Aorta (tissue), 5 donors: Measurements from ENCODE around the gene ABCB4. TPM values are rescaled to one million over a fixed set of nuclear protein-coding genes. Genes with fewer than 3 reads are reported as not detected.
"Not testable (repeated sequence)": the region's sequence is repeated elsewhere in the genome, so short reads cannot be mapped to it uniquely, and the experiment has no call there.

Source experiments
- ATAC-seq: fragments of 200-7000 bp; cut with Tn5 transposase; one replicate; pipeline ENCODE4 v1.9.1; 2022; ENCODE audit warnings: moderate library complexity; ENCODE audit not compliant: low FRiP score
- DNase-seq, 2 donors: peaks; one replicate each; pipeline ENCODE4 v3.0.0-alpha.2; 2020
- H3K27ac ChIP-seq, 2 donors: one replicate each; pipeline ENCODE4 v1.5.1; 2013; ENCODE audit warnings: low read length in 2 of 2, mild to moderate bottlenecking in 2 of 2, moderate library complexity in 2 of 2, control low read depth in 1 of 2, inconsistent platforms in 1 of 2, low read depth in 1 of 2
- H3K27me3 ChIP-seq, 2 donors: one replicate each; pipeline ENCODE4 v1.6.1; 2013; ENCODE audit warnings: control low read depth in 1 of 2, low read length in 1 of 2, mild to moderate bottlenecking in 1 of 2, moderate library complexity in 1 of 2; ENCODE audit not compliant: insufficient read depth in 2 of 2, control insufficient read depth in 1 of 2
- H3K36me3 ChIP-seq, 2 donors: one replicate each; pipeline ENCODE4 v1.6.1; 2013; ENCODE audit warnings: control low read depth in 1 of 2, low read length in 1 of 2, mild to moderate bottlenecking in 1 of 2; ENCODE audit not compliant: insufficient read depth in 2 of 2, control insufficient read depth in 1 of 2
- H3K4me1 ChIP-seq, 2 donors: one replicate each; pipeline ENCODE4 v1.6.1; 2013; ENCODE audit warnings: low read length in 2 of 2, control low read depth in 1 of 2, mild to moderate bottlenecking in 1 of 2, moderate library complexity in 1 of 2; ENCODE audit not compliant: insufficient read depth in 2 of 2, control insufficient read depth in 1 of 2
- H3K4me3 ChIP-seq, 2 donors: one replicate each; pipeline ENCODE4 v1.5.1; 2013; ENCODE audit warnings: low read length in 2 of 2, control low read depth in 1 of 2, mild to moderate bottlenecking in 1 of 2
- H3K9me3 ChIP-seq: one replicate; pipeline ENCODE4 v1.6.1; 2013; ENCODE audit warnings: mild to moderate bottlenecking, low read length; ENCODE audit not compliant: control insufficient read depth
- WGBS, 2 donors: extraction: QIAGEN DNeasy Blood & Tissue Kit; methylation state at CpG; one replicate each; pipeline ENCODE4 v1.1.7; 2013; 5-methylcytosine and 5-hydroxymethylcytosine counted together
- intact Hi-C, 2 donors: fragments of 100-400 bp; cut with DNase I; formaldehyde crosslinking; loops; one replicate each; pipeline versions ENCODE4 v1.14.2 to v1.15.0; 2022
- polyA plus RNA-seq, 2 donors: library from polyadenylated mRNA; stranded (reverse); fragments of 200-250 nt; gene quantifications; one replicate each; pipeline ENCODE4 v1.2.3, GENCODE V29; 2013
- total RNA-seq, 2 donors: library from RNA; stranded (reverse); fragmentation: NEBNext Ultra II Directional; extraction: Animal tissue kit (Norgen Biotek cat#: 25700); gene quantifications; one replicate each; pipeline ENCODE4 v1.2.1, GENCODE V29; 2021
- donor health status: healthy with polysubstance abuse.
- donor health status: Bipolar disorder and iron deficiency.
- donor health status: DM: no; HTN: no; CAD: no.
- donor health status: DM: no; HTN: no; CAD: no.
- donor health status: DM: yes; HTN: yes; CAD: no.

ABCB4 gene
- total and polyA plus RNA-seq, 4 donors: 0.43 to 7.4 (median 1.9) TPM

- intact Hi-C loops: loop anchor here in 1 of 2 donors (10.0 kb wide), 1 partner anchor 127 kb away; the partner anchor contains the start of gene CROT
- H3K4me3 ChIP-seq: no peak overlapping the region
- DNase-seq (no peak), ATAC-seq (no peak)
- H3K36me3 ChIP-seq: no peaks in the 10 kb centered on the region
- no peaks in the 10 kb centered on the region for H3K9me3 ChIP-seq
- H3K4me1 ChIP-seq: no peaks in the 10 kb centered on the region
- no peak overlapping the region for H3K27ac ChIP-seq
- 61 to 82% methylated on average over 2 of the region's 2 CpGs for WGBS, 2 donors
- no peaks in the 10 kb centered on the region for H3K27me3 ChIP-seq
These were observed 4.0 kb downstream of the ABCB4 start for GRCh38 chr7:87471473-87471872.

- ATAC-seq, H3K4me3 ChIP-seq, DNase-seq, H3K4me1 ChIP-seq, H3K9me3 ChIP-seq, intact Hi-C loops, H3K27ac ChIP-seq, H3K27me3 ChIP-seq, H3K36me3 ChIP-seq: not testable (repeated sequence)
These were observed 6.3 kb downstream of the ABCB4 start for GRCh38 chr7:87469204-87469603.

- H3K4me3 ChIP-seq, H3K4me1 ChIP-seq, H3K36me3 ChIP-seq, H3K9me3 ChIP-seq, H3K27ac ChIP-seq, DNase-seq, H3K27me3 ChIP-seq, intact Hi-C loops, ATAC-seq: not testable (repeated sequence)
- WGBS, 2 donors: 86 to 87% methylated on average over 7 of the region's 7 CpGs
These were observed 10.0 kb downstream of the ABCB4 start for GRCh38 chr7:87465534-87465880.

DNA sequence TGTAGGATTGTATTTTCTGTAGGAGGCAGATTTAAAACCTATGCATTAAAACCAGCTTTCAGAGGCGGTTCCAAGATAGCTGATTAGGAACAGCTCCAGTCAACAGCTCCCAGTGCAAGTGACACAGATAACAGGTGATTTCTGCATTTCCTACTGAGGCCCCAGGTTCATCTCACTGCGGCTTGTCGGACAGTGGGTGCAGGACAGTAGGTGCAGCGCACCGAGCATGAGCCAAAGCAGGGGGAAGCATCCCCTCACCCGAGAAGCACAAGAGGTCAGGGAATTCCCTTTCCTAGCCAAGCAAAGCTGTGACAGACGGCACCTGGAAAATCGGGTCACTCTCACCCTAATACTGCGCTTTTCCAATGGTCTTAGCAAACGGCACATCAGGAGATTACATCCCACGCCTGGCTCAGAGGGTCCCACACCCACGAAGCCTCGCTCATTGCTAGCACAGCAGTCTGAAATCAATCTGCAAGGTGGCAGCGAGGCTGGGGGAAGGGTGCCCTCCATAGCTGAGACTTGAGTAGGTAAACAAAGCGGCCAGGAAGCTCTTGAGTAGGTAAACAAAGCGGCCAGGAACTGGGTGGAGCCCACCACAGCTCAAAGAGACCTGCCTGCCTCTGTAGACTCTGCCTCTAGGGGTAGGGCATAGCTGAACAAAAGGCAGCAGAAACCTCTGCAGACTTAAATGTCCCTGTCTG is 10.5 kb downstream of the ABCB4 start:
- H3K36me3 ChIP-seq, H3K4me1 ChIP-seq, H3K27me3 ChIP-seq, H3K4me3 ChIP-seq, ATAC-seq, H3K27ac ChIP-seq, DNase-seq, intact Hi-C loops, H3K9me3 ChIP-seq: not testable (repeated sequence)
- WGBS, 2 donors: 65 to 69% methylated on average over 16 of the region's 16 CpGs

- no peaks in the 10 kb centered on the region for H3K9me3 ChIP-seq
- DNase-seq: no peak
- no peak overlapping the region for H3K27ac ChIP-seq
- 73 to 77% methylated on average over 2 of the region's 2 CpGs for WGBS, 2 donors
- no peak overlapping the region for H3K4me3 ChIP-seq
- no peaks in the 10 kb centered on the region for H3K4me1 ChIP-seq
- no peaks in the 10 kb centered on the region for H3K36me3 ChIP-seq
- intact Hi-C loops: no loop called here
- no peaks in the 10 kb centered on the region for H3K27me3 ChIP-seq
- ATAC-seq: no peak
These were observed 11.5 kb downstream of the ABCB4 start for GRCh38 chr7:87463982-87464381.

GRCh38 chr7:87460444-87460843 is 15.0 kb downstream of the ABCB4 start:
- H3K27ac ChIP-seq, H3K36me3 ChIP-seq, ATAC-seq, DNase-seq, H3K9me3 ChIP-seq, H3K4me1 ChIP-seq, H3K4me3 ChIP-seq, intact Hi-C loops, H3K27me3 ChIP-seq: not testable (repeated sequence)
- 89 to 95% methylated on average over 3 of the region's 3 CpGs for WGBS, 2 donors

DNA sequence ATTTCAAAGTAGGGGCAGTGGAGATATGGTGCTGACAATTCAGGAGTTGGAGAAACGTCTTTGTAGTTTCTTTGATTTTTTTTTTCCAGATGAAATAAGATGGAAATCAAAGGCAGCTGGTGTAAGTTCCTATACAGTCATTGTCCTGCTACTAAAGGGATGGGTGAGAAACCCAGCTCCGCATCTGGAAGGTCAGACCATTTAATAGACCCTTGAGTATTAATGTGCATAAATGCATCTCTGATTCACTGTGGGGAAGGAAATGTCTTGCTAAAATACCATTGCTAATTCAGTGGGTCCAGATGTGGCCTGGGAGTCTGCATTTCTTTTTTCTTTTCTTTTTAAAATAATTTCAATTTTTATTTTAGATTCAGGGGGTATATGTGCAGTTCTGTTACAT is 15.5 kb downstream of the ABCB4 start:
- Histone ChIP-seq H3K27ac (no peak overlapping the region), H3K4me3 (no peak overlapping the region), H3K9me3 (no peaks in the 10 kb centered on the region), H3K27me3 (no peaks in the 10 kb centered on the region), H3K36me3 (no peaks in the 10 kb centered on the region), H3K4me1 (no peaks in the 10 kb centered on the region)
- DNase-seq (no peak), ATAC-seq (no peak)
- 88 to 90% methylated on average over 2 of the region's 2 CpGs for WGBS, 2 donors
- intact Hi-C loops: no loop called here

DNA sequence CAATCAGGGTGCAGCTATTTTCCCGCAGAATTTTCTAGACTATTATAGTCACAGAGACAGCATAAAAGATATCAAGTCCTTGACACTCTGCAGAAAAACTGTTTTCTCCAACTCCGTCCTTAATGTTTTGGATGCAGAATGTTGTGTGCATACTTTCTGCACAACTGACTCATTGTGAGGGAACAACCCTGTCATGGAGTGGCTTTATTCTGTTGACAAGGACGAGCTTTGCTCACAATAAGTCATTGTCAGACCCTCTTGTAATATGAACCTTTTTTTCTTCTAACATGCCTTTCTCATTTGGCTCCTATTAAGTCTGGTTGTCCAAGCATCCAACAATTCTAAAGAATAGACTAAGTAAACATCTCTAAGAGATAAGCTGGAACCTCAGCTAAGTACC is 17.3 kb downstream of the ABCB4 start:
- Histone ChIP-seq H3K27ac (no peak overlapping the region), H3K9me3 (no peaks in the 10 kb centered on the region), H3K4me3 (no peak overlapping the region), H3K4me1 (no peaks in the 10 kb centered on the region), H3K36me3 (no peaks in the 10 kb centered on the region), H3K27me3 (no peaks in the 10 kb centered on the region)
- no peak for ATAC-seq
- 65 to 70% methylated on average over 3 of the region's 3 CpGs for WGBS, 2 donors
- no peak for DNase-seq
- intact Hi-C loops: no loop called here

- WGBS, 2 donors: 26 to 29% methylated on average over 2 of the region's 2 CpGs
- H3K27ac ChIP-seq: no peak overlapping the region
- H3K4me3 ChIP-seq: no peak overlapping the region
- H3K36me3 ChIP-seq: no peaks in the 10 kb centered on the region
- DNase-seq (no peak), ATAC-seq (no peak)
- H3K27me3 ChIP-seq: no peaks in the 10 kb centered on the region
- no peaks in the 10 kb centered on the region for H3K4me1 ChIP-seq
- no peaks in the 10 kb centered on the region for H3K9me3 ChIP-seq
- intact Hi-C loops: no loop called here
These were observed 19.2 kb downstream of the ABCB4 start for GRCh38 chr7:87456247-87456646.
